Fibroblast of pulmonary artery (primary cell): ENCODE measurements around the gene MICOS13.

ENCODE experiments used
- DNase-seq: peaks from one replicate; pipeline ENCODE4 v3.0.0-alpha.2; 2010; ENCODE audit warnings: low read depth
- H3K4me3 ChIP-seq: replicated peaks from 2 replicates; pipeline ENCODE4 v1.5.1; 2011; ENCODE audit warnings: low read depth, mild to moderate bottlenecking, control low read depth, low read length, moderate library complexity
- TF ChIP-seq, protein P1 (sequence below): IDR thresholded peaks from 2 replicates; pipeline ENCODE4 v1.5.1; 2011; ENCODE audit warnings: mild to moderate bottlenecking, control low read depth, low read length, inconsistent platforms; ENCODE audit errors: missing control alignments

The MICOS13 gene

DNA sequence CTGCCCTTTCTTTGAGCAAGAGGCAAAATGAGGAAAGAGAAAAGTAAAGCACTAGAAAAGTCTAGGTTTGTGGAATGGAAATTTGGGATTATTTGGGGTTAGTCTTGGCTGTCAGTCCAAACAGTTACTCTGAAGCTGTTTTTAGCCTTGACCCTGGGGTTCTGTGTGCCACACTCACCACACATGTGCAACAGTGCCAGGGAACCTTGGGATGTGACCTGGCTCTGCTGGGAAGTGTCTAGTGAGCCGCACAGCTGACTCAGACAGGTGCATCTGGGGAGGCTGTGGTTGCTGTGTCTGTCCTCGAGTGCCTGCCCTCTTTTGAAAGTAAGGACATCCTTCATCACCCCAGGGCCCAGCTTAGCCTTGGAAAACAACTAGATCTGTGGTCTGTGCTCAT, 15.8 kb downstream of the MICOS13 start:
- TF ChIP-seq, protein P1, sequence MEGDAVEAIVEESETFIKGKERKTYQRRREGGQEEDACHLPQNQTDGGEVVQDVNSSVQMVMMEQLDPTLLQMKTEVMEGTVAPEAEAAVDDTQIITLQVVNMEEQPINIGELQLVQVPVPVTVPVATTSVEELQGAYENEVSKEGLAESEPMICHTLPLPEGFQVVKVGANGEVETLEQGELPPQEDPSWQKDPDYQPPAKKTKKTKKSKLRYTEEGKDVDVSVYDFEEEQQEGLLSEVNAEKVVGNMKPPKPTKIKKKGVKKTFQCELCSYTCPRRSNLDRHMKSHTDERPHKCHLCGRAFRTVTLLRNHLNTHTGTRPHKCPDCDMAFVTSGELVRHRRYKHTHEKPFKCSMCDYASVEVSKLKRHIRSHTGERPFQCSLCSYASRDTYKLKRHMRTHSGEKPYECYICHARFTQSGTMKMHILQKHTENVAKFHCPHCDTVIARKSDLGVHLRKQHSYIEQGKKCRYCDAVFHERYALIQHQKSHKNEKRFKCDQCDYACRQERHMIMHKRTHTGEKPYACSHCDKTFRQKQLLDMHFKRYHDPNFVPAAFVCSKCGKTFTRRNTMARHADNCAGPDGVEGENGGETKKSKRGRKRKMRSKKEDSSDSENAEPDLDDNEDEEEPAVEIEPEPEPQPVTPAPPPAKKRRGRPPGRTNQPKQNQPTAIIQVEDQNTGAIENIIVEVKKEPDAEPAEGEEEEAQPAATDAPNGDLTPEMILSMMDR: no peak
- no peak for DNase-seq
- H3K4me3 ChIP-seq: no peak overlapping the region

DNA sequence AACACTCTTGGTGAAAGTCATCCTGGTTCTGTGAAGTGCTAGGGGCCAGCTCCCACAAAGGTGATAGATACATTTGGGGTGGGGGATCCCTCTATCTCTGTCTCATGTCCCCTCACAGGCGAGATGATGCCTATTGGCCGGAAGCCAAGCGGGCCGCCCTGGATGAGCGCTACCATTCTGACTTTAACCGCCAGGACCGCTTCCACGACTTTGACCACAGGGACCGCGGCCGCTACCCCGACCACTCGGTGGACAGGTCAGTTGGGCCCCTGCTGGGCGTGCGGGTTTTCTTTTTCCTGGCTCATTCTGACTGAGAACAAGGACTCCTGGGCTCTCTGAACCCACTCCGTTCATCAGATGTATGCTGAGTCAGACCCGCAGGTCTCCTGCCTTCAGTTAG, 16.4 kb downstream of the MICOS13 start:
- no peak overlapping the region for H3K4me3 ChIP-seq
- DNase-seq: no peak
- TF ChIP-seq, protein P1: no peak

DNA sequence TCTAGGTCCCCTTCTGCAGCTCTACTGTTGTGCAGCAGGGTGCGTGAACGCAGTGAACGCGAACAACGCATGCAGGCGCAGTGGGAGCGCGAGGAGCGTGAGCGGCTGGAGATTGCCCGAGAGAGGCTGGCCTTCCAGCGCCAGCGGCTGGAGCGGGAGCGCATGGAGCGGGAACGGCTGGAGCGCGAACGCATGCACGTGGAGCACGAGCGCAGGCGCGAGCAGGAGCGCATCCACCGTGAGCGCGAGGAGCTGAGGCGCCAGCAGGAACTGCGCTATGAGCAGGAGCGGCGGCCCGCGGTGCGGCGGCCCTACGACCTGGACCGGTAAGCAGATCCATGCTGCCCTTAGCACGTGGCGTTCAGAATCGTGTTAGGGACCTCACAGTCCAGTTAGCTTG, 18.8 kb downstream of the MICOS13 start:
- TF ChIP-seq, protein P1: no peak
- no peak overlapping the region for H3K4me3 ChIP-seq
- DNase-seq: no peak

DNA sequence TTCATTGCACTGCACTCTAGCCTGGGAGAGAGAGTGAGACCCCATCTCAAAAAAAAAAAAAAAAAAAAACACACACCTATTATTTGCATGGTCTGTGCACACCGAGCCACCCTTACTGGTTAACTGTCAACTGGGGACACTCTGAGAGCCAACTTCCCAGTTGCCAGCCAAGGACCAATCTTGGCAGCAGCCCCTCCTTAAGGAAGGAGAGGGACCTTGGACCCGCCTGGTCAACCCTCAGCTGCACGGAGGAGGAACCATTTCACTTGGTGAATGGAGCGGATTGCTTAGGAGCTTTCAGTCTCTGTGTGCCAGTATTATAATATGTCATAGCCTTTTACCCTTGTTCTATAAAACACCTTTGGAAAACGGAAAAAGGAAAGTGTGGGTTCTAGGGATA, 24.9 kb downstream of the MICOS13 start:
- no peak for DNase-seq
- H3K4me3 ChIP-seq: no peak overlapping the region
- TF ChIP-seq, protein P1: no peak

DNA sequence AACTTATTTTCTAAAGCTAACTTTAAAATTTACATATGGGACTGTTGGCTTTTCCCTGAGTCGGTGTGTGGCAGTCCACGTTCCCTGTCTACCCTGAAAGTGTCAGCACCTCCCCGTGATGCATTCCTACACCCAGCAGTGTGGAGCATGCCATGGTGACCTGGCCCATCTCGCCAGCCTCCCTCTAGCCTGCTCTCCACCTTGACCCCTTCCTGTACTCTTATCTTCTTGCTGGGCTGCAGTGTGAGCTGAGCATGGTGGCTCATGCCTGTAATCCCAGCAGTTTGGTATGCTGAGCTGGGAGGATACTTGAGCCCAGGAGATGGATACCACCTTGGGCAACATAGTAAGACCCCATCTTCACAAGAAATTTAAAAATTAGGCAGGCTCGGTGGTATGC, 25.4 kb downstream of the MICOS13 start:
- H3K4me3 ChIP-seq: no peak overlapping the region
- no peak for DNase-seq
- TF ChIP-seq, protein P1: no peak

DNA sequence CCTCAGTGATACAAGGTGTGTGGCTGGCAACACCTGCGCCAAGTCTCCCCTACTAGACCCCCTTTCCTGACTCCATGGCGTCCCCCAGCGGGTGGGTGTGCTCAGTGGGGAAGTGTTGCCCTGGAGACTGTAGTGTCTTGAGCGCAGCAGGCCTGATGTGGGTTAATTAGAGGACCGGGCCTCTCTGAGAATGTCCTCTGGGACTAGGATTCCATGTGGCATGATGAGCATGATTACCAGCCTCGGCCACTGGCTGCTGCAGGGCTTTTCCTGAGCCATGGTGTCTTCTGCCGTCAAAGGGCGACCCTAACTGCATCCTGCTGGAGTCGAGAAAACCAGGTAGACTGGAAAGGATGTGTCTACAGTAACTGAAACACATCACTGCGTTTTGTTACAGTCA, 28.1 kb downstream of the MICOS13 start:
- no peak for DNase-seq

DNA sequence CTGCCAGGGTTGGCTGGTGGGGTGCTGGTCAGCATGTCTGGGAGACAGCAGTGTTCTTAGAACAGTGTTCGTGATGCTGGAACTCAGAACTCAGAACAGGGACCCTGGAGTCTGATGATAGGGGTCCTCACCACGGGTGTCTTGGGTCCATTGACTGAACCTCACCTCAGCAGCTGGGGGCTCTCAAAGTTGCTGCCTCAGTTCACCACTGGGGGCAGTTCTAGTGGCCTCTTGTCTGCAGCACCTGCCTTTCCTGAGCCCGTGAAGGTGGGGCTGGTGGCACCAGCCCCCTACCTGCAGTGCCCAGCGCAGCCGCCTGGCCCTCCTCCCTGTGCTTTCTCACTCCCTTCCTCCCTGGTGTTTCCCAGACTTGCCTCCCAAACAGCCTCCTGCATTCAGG, 29.0 kb downstream of the MICOS13 start:
- TF ChIP-seq, protein P1: no peak
- H3K4me3 ChIP-seq: no peak overlapping the region
- DNase-seq: no peak

More for the DNA sequence above, 28.1 kb downstream of the MICOS13 start:
- TF ChIP-seq, protein P1: no peak
- no peak overlapping the region for H3K4me3 ChIP-seq
